ENCODE data around the gene HP1BP3.
A peak's percentile ranks its signal among the peaks of the same experiment; 100 is the strongest.

The HP1BP3 gene

GRCh38 chr1:20787029-20787839 lies at the start of gene HP1BP3:
Gene HP1BP3, minus strand, starts transcription at chr1:20787307. Its CDS starts 6,867 bp downstream, at chr1:20780440.
- H3K9me3 ChIP-seq (ENCODE audit: control insufficient read depth, insufficient read depth, low read length) = no peaks in the 10 kb centered on the region
- H3K9ac ChIP-seq (ENCODE audit: low read depth, low read length) = peak within 1 kb of the TSS; percentile 96
- peaks cover 3% of the 10 kb centered on the region for H3K4me1 ChIP-seq (ENCODE audit: control insufficient read depth, insufficient read depth, low read length)
- H3K27me3 ChIP-seq (ENCODE audit: control insufficient read depth, insufficient read depth, low read length) = no peaks in the 10 kb centered on the region
- peak within 1 kb of the TSS; percentile 95 for H3K4me3 ChIP-seq (ENCODE audit: low read depth, low read length)
- peaks cover 3% of the 10 kb centered on the region for H3K36me3 ChIP-seq (ENCODE audit: control insufficient read depth, insufficient read depth, low read length)

- no peaks in the 10 kb centered on the region for H3K9me3 ChIP-seq (ENCODE audit: control insufficient read depth, insufficient read depth, low read length)
- no peaks in the 10 kb centered on the region for H3K4me1 ChIP-seq (ENCODE audit: control insufficient read depth, insufficient read depth, low read length)
- H3K36me3 ChIP-seq (ENCODE audit: control insufficient read depth, insufficient read depth, low read length) = peaks cover 3% of the 10 kb centered on the region
- H3K27me3 ChIP-seq (ENCODE audit: control insufficient read depth, insufficient read depth, low read length) = no peaks in the 10 kb centered on the region
- H3K4me3 ChIP-seq (ENCODE audit: low read depth, low read length) = no peak overlapping the region
- H3K9ac ChIP-seq (ENCODE audit: low read depth, low read length) = no peak overlapping the region
Observed at GRCh38 chr1:20836230-20836629, 49.1 kb upstream of the HP1BP3 start.

- H3K4me1 ChIP-seq (ENCODE audit: control insufficient read depth, insufficient read depth, low read length) = no peaks in the 10 kb centered on the region
- H3K9ac ChIP-seq (ENCODE audit: low read depth, low read length) = no peak overlapping the region
- H3K27me3 ChIP-seq (ENCODE audit: control insufficient read depth, insufficient read depth, low read length) = no peaks in the 10 kb centered on the region
- no peaks in the 10 kb centered on the region for H3K9me3 ChIP-seq (ENCODE audit: control insufficient read depth, insufficient read depth, low read length)
- H3K4me3 ChIP-seq (ENCODE audit: low read depth, low read length) = no peak overlapping the region
- no peaks in the 10 kb centered on the region for H3K36me3 ChIP-seq (ENCODE audit: control insufficient read depth, insufficient read depth, low read length)
Observed at GRCh38 chr1:20834780-20835179, 47.7 kb upstream of the HP1BP3 start.

- Histone ChIP-seq H3K4me1 (ENCODE audit: control insufficient read depth, insufficient read depth, low read length) (no peaks in the 10 kb centered on the region), H3K9ac (ENCODE audit: low read depth, low read length) (no peak overlapping the region), H3K36me3 (ENCODE audit: control insufficient read depth, insufficient read depth, low read length) (no peaks in the 10 kb centered on the region), H3K9me3 (ENCODE audit: control insufficient read depth, insufficient read depth, low read length) (no peaks in the 10 kb centered on the region), H3K4me3 (ENCODE audit: low read depth, low read length) (no peak overlapping the region), H3K27me3 (ENCODE audit: control insufficient read depth, insufficient read depth, low read length) (no peaks in the 10 kb centered on the region)
Observed at GRCh38 chr1:20834192-20834591, 47.1 kb upstream of the HP1BP3 start.

- Histone ChIP-seq H3K9ac (ENCODE audit: low read depth, low read length) (no peak overlapping the region), H3K4me1 (ENCODE audit: control insufficient read depth, insufficient read depth, low read length) (no peaks in the 10 kb centered on the region), H3K27me3 (ENCODE audit: control insufficient read depth, insufficient read depth, low read length) (no peaks in the 10 kb centered on the region), H3K36me3 (ENCODE audit: control insufficient read depth, insufficient read depth, low read length) (no peaks in the 10 kb centered on the region), H3K4me3 (ENCODE audit: low read depth, low read length) (no peak overlapping the region), H3K9me3 (ENCODE audit: control insufficient read depth, insufficient read depth, low read length) (no peaks in the 10 kb centered on the region)
Observed at GRCh38 chr1:20830378-20830777, 43.3 kb upstream of the HP1BP3 start.

GRCh38 chr1:20829946-20830345 lies 42.8 kb upstream of the HP1BP3 start:
- Histone ChIP-seq H3K36me3 (ENCODE audit: control insufficient read depth, insufficient read depth, low read length) (no peaks in the 10 kb centered on the region), H3K9ac (ENCODE audit: low read depth, low read length) (no peak overlapping the region), H3K4me3 (ENCODE audit: low read depth, low read length) (no peak overlapping the region), H3K4me1 (ENCODE audit: control insufficient read depth, insufficient read depth, low read length) (no peaks in the 10 kb centered on the region), H3K27me3 (ENCODE audit: control insufficient read depth, insufficient read depth, low read length) (no peaks in the 10 kb centered on the region), H3K9me3 (ENCODE audit: control insufficient read depth, insufficient read depth, low read length) (no peaks in the 10 kb centered on the region)

GRCh38 chr1:20829531-20829930 lies 42.4 kb upstream of the HP1BP3 start:
- Histone ChIP-seq H3K4me1 (ENCODE audit: control insufficient read depth, insufficient read depth, low read length) (no peaks in the 10 kb centered on the region), H3K4me3 (ENCODE audit: low read depth, low read length) (no peak overlapping the region), H3K9me3 (ENCODE audit: control insufficient read depth, insufficient read depth, low read length) (no peaks in the 10 kb centered on the region), H3K27me3 (ENCODE audit: control insufficient read depth, insufficient read depth, low read length) (no peaks in the 10 kb centered on the region), H3K36me3 (ENCODE audit: control insufficient read depth, insufficient read depth, low read length) (no peaks in the 10 kb centered on the region), H3K9ac (ENCODE audit: low read depth, low read length) (no peak overlapping the region)

- H3K9ac ChIP-seq (ENCODE audit: low read depth, low read length) = no peak overlapping the region
- H3K4me1 ChIP-seq (ENCODE audit: control insufficient read depth, insufficient read depth, low read length) = no peaks in the 10 kb centered on the region
- no peaks in the 10 kb centered on the region for H3K36me3 ChIP-seq (ENCODE audit: control insufficient read depth, insufficient read depth, low read length)
- H3K27me3 ChIP-seq (ENCODE audit: control insufficient read depth, insufficient read depth, low read length) = no peaks in the 10 kb centered on the region
- no peaks in the 10 kb centered on the region for H3K9me3 ChIP-seq (ENCODE audit: control insufficient read depth, insufficient read depth, low read length)
- no peak overlapping the region for H3K4me3 ChIP-seq (ENCODE audit: low read depth, low read length)
Observed at GRCh38 chr1:20823845-20824244, 36.7 kb upstream of the HP1BP3 start.

- H3K4me3 ChIP-seq (ENCODE audit: low read depth, low read length) = no peak overlapping the region
- H3K27me3 ChIP-seq (ENCODE audit: control insufficient read depth, insufficient read depth, low read length) = no peaks in the 10 kb centered on the region
- no peaks in the 10 kb centered on the region for H3K4me1 ChIP-seq (ENCODE audit: control insufficient read depth, insufficient read depth, low read length)
- no peaks in the 10 kb centered on the region for H3K9me3 ChIP-seq (ENCODE audit: control insufficient read depth, insufficient read depth, low read length)
- H3K9ac ChIP-seq (ENCODE audit: low read depth, low read length) = no peak overlapping the region
- H3K36me3 ChIP-seq (ENCODE audit: control insufficient read depth, insufficient read depth, low read length) = no peaks in the 10 kb centered on the region
Observed at GRCh38 chr1:20821466-20821865, 34.4 kb upstream of the HP1BP3 start.

GRCh38 chr1:20819818-20820217 lies 32.7 kb upstream of the HP1BP3 start:
- Histone ChIP-seq H3K27me3 (ENCODE audit: control insufficient read depth, insufficient read depth, low read length) (no peaks in the 10 kb centered on the region), H3K4me3 (ENCODE audit: low read depth, low read length) (no peak overlapping the region), H3K9me3 (ENCODE audit: control insufficient read depth, insufficient read depth, low read length) (no peaks in the 10 kb centered on the region), H3K4me1 (ENCODE audit: control insufficient read depth, insufficient read depth, low read length) (no peaks in the 10 kb centered on the region), H3K36me3 (ENCODE audit: control insufficient read depth, insufficient read depth, low read length) (no peaks in the 10 kb centered on the region), H3K9ac (ENCODE audit: low read depth, low read length) (no peak overlapping the region)

- Histone ChIP-seq H3K9ac (ENCODE audit: low read depth, low read length) (no peak overlapping the region), H3K9me3 (ENCODE audit: control insufficient read depth, insufficient read depth, low read length) (no peaks in the 10 kb centered on the region), H3K36me3 (ENCODE audit: control insufficient read depth, insufficient read depth, low read length) (peaks cover 4% of the 10 kb centered on the region), H3K4me1 (ENCODE audit: control insufficient read depth, insufficient read depth, low read length) (no peaks in the 10 kb centered on the region), H3K4me3 (ENCODE audit: low read depth, low read length) (no peak overlapping the region), H3K27me3 (ENCODE audit: control insufficient read depth, insufficient read depth, low read length) (no peaks in the 10 kb centered on the region)
Observed at GRCh38 chr1:20814534-20814871, 27.4 kb upstream of the HP1BP3 start.

GRCh38 chr1:20811916-20812315 lies 24.8 kb upstream of the HP1BP3 start:
- Histone ChIP-seq H3K9ac (ENCODE audit: low read depth, low read length) (no peak overlapping the region), H3K4me3 (ENCODE audit: low read depth, low read length) (no peak overlapping the region), H3K36me3 (ENCODE audit: control insufficient read depth, insufficient read depth, low read length) (peaks cover 7% of the 10 kb centered on the region), H3K4me1 (ENCODE audit: control insufficient read depth, insufficient read depth, low read length) (no peaks in the 10 kb centered on the region), H3K27me3 (ENCODE audit: control insufficient read depth, insufficient read depth, low read length) (no peaks in the 10 kb centered on the region), H3K9me3 (ENCODE audit: control insufficient read depth, insufficient read depth, low read length) (no peaks in the 10 kb centered on the region)

Data from iPS-15b (cell line).